ENCODE data around the gene ANKEF1. TPM values are rescaled to one million over a fixed set of nuclear protein-coding genes. Genes with fewer than 3 reads are reported as not detected.

ANKEF1 gene
- total RNA-seq, 6 donors from 2014 or later: 1.0 to 7.5 (median 3.5) TPM

- ATAC-seq (ENCODE audit: low FRiP score in 2 of 2): no peak
- DNase-seq: no peak
- Histone ChIP-seq H3K36me3 (no peaks in the 10 kb centered on the region), H3K9me3 (no peaks in the 10 kb centered on the region), H3K4me3 (no peak overlapping the region), H3K4me1 (peaks cover 0 to 3% (median 0%) of the 10 kb centered on the region in 4 donors), H3K27ac (no peak overlapping the region), H3K27me3 (no peaks in the 10 kb centered on the region)
- WGBS, 2 donors: 84 to 92% methylated on average over 5 of the region's 5 CpGs
- no peak for TF ChIP-seq CTCF (IDR thresholded peaks at IDR 0.05)
These were observed 27.0 kb upstream of the ANKEF1 start for GRCh38 chr20:10007747-10008146.

GRCh38 chr20:10012464-10012863 is 22.3 kb upstream of the ANKEF1 start:
- Histone ChIP-seq H3K36me3 (no peaks in the 10 kb centered on the region), H3K9me3 (no peaks in the 10 kb centered on the region), H3K4me3 (no peak overlapping the region), H3K27me3 (no peaks in the 10 kb centered on the region), H3K4me1 (no peaks in the 10 kb centered on the region), H3K27ac (no peak overlapping the region)
- no peak for TF ChIP-seq POLR2A (IDR thresholded peaks at IDR 0.05)
- no peak for ATAC-seq (ENCODE audit: low FRiP score in 2 of 2)
- no peak for DNase-seq
- WGBS, 2 donors: 54 to 75% methylated on average over 5 of the region's 5 CpGs

- no peaks in the 10 kb centered on the region for H3K36me3 ChIP-seq
- DNase-seq (no peak), ATAC-seq (ENCODE audit: low FRiP score in 2 of 2) (no peak)
- H3K27ac ChIP-seq: no peak overlapping the region
- TF ChIP-seq EP300 (IDR thresholded peaks at IDR 0.05) (no peak), POLR2AphosphoS5 (IDR thresholded peaks at IDR 0.05) (no peak), CTCF (IDR thresholded peaks at IDR 0.05) (no peak), POLR2A (IDR thresholded peaks at IDR 0.05) (no peak)
- no peak overlapping the region for H3K4me3 ChIP-seq
- WGBS, 2 donors: 78 to 82% methylated on average over 5 of the region's 5 CpGs
- no peaks in the 10 kb centered on the region for H3K27me3 ChIP-seq
- H3K9me3 ChIP-seq: no peaks in the 10 kb centered on the region
- H3K4me1 ChIP-seq: no peaks in the 10 kb centered on the region
These were observed 20.4 kb upstream of the ANKEF1 start for GRCh38 chr20:10014431-10014830.

GRCh38 chr20:10020937-10021336 is 13.8 kb upstream of the ANKEF1 start:
- WGBS, 2 donors: 31 to 52% methylated on average over 2 of the region's 2 CpGs
- Histone ChIP-seq H3K9me3 (no peaks in the 10 kb centered on the region), H3K36me3 (no peaks in the 10 kb centered on the region), H3K27me3 (no peaks in the 10 kb centered on the region), H3K27ac (no peak overlapping the region), H3K4me3 (no peak overlapping the region), H3K4me1 (peaks cover 0 to 5% (median 2%) of the 10 kb centered on the region in 4 donors)
- TF ChIP-seq CTCF (IDR thresholded peaks at IDR 0.05) (no peak), POLR2A (IDR thresholded peaks at IDR 0.05) (no peak), EP300 (IDR thresholded peaks at IDR 0.05) (no peak), POLR2AphosphoS5 (IDR thresholded peaks at IDR 0.05) (no peak)
- ATAC-seq (ENCODE audit: low FRiP score in 2 of 2): no peak
- peak in 1 of 2 donors; percentile 30 for DNase-seq

GRCh38 chr20:10022625-10023024 is 12.2 kb upstream of the ANKEF1 start:
- Histone ChIP-seq H3K4me3 (no peak overlapping the region), H3K9me3 (no peaks in the 10 kb centered on the region), H3K4me1 (peaks cover 0 to 5% (median 2%) of the 10 kb centered on the region in 4 donors), H3K36me3 (no peaks in the 10 kb centered on the region), H3K27me3 (no peaks in the 10 kb centered on the region), H3K27ac (no peak overlapping the region)
- 71 to 77% methylated on average over 2 of the region's 2 CpGs for WGBS, 2 donors
- DNase-seq: no peak
- no peak for TF ChIP-seq EP300 (IDR thresholded peaks at IDR 0.05)
- no peak for TF ChIP-seq CTCF (IDR thresholded peaks at IDR 0.05)
- TF ChIP-seq POLR2AphosphoS5 (IDR thresholded peaks at IDR 0.05): no peak
- no peak for TF ChIP-seq POLR2A (IDR thresholded peaks at IDR 0.05)
- no peak for ATAC-seq (ENCODE audit: low FRiP score in 2 of 2)

All from upper lobe of left lung (tissue), 6 donors.